GM21360 (cell line): ENCODE data around the gene TRIP10.

ENCODE experiments used
- ATAC-seq: cut with Tn5 transposase; IDR thresholded peaks from one replicate; pipeline ENCODE4 v1.9.1; 2021; ENCODE audit warnings: mild to moderate bottlenecking, moderate library complexity; ENCODE audit not compliant: unreplicated experiment

Gene TRIP10

DNA sequence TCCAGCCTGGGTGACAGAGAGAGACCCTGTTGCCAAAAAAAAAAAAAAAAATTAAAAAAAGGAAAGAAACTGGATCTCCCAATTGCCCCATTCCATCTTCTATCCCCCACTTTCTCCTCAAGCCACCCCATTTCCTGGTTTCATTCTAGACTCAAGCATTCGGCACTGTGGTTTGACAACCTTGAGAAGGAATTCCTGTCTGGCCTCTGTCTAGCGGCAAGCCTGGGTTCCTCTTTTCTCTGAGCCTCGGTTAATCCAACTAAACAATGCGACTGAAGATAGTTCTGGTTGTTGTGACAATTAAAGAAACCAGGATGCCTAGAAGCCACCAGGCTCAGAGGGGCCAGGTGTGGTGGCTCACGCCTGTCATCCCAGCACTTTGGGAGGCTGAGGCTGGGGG lies 15.7 kb upstream of the TRIP10 start:
- ATAC-seq = no peak

DNA sequence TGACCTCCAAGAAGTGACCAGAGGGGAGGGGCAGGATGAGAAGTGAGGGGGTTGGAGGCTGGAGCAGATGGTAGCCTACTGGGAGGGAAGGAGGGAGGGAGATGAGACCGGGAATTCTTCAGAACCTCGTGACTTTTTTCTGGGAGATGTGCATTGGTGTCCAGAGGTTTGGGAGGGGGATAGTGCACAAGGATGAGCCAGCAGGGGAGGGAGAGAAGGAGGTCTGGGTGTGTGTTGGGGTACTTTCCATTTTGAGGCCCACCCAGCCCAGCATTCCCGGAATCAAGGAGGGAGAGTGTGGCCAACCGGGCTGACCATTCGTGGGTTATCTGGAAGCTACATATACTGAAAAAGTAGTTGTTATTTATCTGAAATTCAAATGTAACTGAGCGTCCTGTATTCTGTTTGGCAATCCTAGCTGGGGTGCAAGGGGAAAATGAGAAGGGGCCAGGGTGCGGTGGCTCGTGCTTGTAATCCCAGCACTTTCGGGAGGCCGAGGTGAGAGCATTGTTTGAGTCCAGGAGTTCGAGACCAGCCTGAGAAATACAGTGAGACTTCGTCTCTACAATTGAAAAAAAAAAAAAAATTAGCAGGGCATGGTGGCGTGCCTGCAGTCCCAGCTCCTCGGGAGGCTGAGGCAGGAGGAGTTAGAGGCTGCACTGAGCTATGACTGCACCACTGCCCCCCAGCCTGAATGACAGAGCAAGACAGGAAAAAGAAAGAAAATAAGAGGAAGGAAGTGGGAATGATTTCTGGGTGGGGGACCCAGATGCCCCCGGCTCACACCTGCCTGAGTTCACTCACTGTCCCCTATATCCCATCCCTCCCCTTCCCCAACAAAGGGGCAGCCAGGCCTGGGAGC lies 14.6 kb upstream of the TRIP10 start:
- no peak for ATAC-seq

DNA sequence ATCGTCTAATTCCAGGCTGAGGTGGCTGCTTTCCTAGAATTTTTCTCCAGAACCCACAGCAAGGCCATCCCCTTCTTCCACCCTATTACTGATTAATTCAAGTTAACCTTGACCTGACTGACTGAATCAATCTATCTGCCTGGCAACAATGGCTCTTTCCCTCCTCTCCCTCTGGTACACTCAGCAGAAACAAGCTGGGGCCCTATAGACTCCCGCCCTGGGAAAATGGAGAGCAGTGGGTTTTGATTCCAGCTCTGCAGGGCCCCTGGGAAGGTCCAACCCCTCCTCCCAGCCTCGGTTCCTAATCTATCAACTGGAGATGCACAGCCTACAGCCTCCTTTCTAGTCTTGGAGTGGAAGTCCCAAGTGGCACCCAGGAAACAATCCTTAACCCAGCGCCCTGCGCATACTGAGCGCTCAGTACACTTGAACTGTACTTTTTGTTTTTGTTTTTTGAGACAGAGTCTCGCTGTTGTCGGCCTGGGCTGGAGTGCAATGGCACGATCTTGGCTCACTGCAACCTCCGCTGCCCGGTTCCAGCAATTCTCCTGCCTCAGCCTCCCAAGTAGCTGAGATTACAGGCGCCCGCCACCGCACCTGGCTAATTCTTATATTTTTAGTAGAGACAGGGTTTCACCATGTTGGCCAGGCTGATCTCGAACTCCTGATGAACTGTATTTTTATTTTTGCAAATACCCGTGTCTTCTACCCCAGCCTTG lies 13.8 kb upstream of the TRIP10 start:
- ATAC-seq = no peak

DNA sequence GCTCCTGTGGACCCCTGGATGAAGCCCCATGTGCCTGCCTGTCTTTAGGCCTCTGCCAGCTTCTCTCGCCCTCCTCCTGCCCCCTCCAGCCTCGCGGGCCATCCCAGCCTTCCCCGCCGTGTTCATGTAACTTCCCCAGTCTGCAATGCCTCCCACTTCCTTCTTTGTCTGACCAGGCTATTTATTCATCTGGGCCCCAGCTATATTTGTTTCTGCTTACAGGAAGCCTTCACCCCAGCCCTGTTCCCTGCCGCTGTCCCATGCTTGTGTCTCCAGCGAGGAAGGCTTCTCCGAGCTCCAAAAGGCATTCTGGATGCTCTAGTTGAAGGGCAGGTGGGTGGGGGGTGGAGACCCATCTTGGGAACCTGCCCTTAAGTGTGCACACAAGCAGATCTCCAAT lies 11.1 kb upstream of the TRIP10 start:
- ATAC-seq = no peak

DNA sequence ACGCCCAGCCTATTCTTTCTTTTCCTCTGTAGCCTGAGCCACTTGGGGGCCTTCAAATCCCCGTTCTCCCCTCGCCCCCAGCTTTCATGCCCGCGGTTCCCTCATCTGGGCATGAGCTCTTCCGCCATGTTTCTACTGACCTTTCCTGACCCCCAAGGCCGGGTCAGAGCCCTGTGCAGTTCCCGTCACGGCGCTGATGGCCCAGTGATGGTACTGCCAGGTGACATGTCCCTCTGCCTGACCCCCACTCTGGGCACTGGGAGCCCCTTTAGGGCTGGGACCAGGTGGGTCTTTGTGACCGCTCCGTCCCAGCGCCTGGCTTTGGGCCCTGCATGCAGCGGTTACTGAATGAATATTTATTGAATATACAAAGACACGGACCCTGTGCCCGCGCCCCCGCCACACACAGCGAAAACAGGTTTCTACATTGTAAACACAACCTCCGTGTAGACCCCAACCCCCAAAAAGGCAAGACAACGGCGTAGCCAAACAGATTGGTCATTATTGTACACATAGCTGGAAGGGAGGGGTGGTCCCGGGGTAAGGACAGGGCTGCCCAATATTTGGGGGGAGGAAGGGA lies 9.8 kb upstream of the TRIP10 start:
- no peak for ATAC-seq

GRCh38 chr19:6730153-6730804 lies 9.2 kb upstream of the TRIP10 start:
- ATAC-seq = no peak

DNA sequence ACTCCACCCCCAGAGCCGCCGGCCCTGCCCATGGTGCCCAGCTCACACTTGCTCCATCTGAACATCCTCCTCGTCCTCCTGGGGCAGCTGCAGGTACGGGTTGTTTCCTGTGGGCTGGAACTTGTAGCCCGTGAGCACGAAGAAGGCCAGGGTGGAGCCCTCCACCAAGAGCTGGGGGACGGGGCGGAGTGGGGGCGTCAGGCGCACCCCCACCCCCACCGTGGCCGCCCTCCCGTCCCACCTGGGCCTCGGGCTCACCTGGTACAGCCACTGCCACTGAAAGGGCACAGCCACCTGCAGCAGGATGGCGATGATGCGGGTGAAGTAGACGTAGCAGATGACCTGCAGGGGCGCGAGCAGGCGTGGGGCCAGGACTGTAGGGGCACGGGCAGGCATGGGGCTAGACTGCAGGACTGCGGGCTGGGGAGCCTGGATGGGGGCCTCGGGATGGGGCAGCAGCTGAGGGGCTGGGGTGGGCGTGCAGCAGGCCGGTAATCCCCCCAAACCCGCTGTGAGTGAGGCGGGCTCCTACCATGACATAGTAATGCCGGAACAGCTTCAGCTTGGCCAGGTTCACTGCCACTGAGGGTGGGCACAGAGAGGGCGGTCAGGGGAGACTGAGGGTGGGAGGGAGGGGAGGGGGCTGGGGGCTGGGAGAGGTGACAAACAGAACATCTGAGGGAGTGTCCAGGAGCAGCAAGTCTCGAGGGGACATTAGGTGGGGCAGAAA lies 8.4 kb upstream of the TRIP10 start:
- no peak for ATAC-seq

DNA sequence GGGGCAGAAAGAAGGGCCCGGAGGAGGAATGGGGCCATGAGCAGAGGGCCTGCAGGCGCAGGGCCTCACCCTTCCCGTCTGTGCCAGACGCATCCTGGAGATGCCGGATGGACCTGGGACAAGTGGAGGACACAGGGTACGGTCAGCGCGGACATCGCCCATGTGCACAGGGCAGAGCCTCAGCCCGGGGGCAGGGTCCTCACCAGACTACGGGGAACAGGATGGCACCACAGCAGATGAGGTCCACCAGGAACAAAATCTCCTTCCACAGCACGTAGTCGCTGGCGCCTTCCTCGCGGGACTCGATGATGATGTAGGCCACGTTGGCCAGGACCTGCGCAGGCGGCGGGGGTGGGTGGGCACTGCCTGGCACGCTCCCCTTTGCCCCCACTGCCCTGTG lies 7.7 kb upstream of the TRIP10 start:
- ATAC-seq = no peak

DNA sequence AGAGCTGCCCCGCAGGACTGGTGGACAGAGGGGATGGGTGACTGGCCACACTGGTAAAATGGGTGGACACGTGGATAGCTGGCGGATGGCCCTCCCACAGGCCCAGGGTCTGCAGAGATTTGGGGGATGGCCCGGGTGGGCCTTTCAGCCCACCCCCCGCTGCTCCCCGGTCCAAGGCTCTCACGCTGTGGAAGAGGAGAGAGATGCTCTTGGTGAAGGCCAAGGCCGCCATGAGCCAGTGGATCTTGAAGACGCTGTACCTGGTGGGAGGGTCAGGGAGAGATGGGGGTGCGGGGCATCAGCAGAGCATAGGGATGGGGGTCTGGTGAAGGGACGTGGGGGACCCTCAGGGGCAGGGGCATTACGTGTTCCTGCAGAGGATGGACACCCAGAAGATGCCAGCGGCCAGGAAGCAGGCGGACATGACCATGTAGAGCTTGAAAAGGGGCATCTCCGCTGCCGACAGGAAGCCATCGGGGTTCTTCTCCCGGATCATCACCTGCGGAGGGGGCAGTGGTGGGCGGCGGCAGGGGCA lies 6.6 kb upstream of the TRIP10 start:
- ATAC-seq = no peak

GRCh38 chr19:6733338-6734095 lies 6.0 kb upstream of the TRIP10 start:
- no peak for ATAC-seq

- no peak for ATAC-seq
Observed at GRCh38 chr19:6734096-6734696, 5.3 kb upstream of the TRIP10 start.

DNA sequence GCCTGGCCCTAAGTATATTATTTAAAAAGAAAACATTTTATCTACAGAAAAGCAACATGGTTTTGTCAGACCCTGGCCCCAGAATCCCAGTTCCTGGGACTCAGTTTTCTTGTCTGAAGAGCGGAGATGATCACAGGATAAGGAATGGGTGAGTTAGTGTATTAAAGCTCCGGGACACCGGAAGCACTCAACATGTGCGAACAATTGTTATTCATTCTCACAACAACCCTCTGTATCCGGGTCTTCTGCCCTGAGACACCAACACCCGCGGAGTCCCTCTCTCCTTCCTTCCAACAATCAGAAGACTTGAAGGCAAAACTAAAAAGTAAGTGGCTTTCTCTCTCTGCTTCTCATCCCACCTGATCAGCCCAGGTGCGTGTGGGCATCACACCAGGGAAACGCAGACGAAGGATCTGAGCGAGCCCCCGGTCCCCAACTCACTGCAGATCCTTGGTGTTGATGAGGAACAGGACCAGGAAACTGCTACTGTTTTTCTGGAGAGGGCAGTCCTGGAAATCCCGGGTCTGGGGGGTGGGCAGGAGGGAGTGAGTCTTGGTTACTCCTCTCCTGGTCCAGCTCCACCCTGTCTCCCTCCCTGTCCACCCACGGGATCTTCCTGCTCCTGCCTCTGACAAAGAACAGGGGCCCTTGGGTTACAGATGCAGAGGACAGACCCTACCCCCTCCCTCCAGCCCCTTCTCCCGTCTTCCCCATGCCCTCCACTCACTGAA lies 4.1 kb upstream of the TRIP10 start:
- ATAC-seq = no peak

- ATAC-seq = no peak
Observed at GRCh38 chr19:6736169-6736916, 3.1 kb upstream of the TRIP10 start.

DNA sequence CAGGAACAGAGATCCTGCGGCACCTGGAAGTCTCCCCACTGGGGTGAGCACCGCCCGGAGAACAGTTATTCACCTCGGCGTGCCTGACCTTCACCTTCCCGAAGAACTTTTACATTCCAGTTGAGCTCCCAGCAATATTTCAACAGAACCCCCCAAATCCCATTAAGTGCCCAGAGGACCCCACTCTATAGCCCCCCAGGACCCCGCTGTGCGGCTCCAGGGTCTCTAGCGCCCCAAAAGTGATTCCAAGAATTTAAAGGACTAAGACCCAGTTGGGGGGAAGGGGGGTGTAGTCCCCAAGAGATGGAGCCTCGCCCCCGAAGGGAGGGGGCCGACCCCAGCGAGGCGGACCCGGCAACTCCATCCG lies 2.6 kb upstream of the TRIP10 start:
- no peak for ATAC-seq

DNA sequence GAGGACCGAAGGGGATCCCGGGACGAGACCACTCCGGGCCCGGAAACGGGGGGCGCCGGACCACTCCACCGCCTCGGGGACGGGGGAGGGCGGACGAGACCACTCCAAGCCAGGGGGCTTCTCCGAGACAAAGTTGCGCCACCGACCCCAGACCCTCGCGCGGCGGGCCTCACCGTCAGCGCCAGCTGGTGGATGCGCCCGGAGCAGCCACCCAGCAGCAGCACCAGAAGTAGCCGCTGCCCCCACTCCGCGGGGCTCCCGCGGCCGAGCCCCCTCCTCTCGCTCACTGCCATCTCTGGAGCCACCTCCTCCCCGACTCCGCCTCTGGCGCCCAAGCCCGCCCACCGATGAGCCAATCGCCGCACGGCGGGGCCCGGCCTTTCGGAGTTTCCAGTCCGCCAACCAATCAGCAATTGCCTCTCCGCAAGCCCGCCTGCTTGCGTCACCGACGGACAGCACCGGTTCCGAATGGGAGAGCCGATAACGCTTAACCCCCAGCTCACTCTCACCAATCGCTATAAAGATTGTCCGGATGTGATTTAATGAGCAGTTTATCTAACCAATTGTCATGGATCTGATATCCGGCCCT lies 2.1 kb upstream of the TRIP10 start, which contains the start of gene GPR108:
GPR108 (minus strand) TSS at position 297 of the 589 bp plus-strand sequence; CDS start at position 293, 4 bp downstream.
- peak; percentile 48 for ATAC-seq

DNA sequence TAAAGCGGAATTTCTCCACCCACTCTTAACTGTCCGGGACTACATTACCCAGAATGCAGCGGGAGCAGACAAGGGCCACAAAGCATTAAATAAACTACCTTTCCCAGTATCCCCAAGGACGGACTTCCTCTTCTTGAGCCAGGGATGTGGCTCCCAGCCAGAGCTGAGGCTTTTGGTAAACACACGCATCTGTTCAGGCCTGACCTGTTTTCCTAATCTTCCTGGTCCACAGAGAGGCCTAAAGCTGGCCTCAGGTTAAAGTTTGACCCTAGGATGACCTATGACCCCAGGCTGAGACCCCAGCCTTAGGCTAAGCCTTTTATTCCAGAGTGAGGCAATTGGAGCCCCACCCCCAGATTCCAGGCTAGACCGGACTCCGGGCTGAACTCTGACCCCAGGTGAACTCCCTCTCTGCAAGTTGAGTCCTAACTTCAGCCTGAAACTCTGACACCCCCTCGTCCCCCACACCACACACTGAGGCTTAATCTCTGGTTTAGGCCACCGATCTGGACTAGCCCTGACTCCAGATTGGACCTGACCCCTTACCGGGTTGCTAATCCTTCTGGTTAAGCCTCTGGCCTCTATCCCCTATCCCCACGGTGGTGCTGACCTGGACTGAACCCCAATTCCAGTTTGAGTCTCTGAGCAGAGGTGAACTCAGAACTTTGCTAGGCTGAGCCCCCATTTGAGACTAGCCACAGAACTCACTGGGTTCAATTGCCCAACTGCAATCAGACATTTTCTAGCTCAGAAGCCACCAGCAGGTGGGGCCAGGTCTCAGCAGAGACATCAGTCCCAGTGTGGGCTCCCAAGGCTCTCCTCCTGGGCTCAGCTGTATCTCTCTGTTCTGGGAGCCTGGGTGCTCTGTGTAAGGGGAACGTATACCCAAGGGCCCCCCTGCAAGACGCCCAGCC lies 1.4 kb upstream of the TRIP10 start:
- no peak for ATAC-seq
